Glutamatergic neuron (in vitro differentiated cells): ENCODE data around the gene HNRNPA1. TPM values are rescaled to one million over a fixed set of nuclear protein-coding genes. Genes with fewer than 3 reads are reported as not detected.

Source experiments
- DNase-seq: peaks from one replicate; pipeline ENCODE4 v3.0.0; 2022
- H3K27ac Mint-ChIP-seq: one replicate; pipeline ENCODE4 v1.8.0; 2020; ENCODE audit warnings: mild to moderate bottlenecking, mixed read lengths, inconsistent platforms; ENCODE audit not compliant: unreplicated experiment
- H3K27me3 Mint-ChIP-seq: one replicate; pipeline ENCODE4 v1.8.0; 2020; ENCODE audit warnings: mild to moderate bottlenecking, moderate library complexity, mixed read lengths, inconsistent platforms; ENCODE audit not compliant: unreplicated experiment
- H3K36me3 Mint-ChIP-seq: one replicate; pipeline ENCODE4 v1.8.0; 2020; ENCODE audit warnings: mild to moderate bottlenecking, mixed read lengths, inconsistent platforms; ENCODE audit not compliant: unreplicated experiment
- H3K4me1 Mint-ChIP-seq: one replicate; pipeline ENCODE4 v1.8.0; 2020; ENCODE audit warnings: mild to moderate bottlenecking, low read depth, mixed read lengths, inconsistent platforms; ENCODE audit not compliant: unreplicated experiment
- H3K4me3 Mint-ChIP-seq: one replicate; pipeline ENCODE4 v1.8.0; 2020; ENCODE audit warnings: mild to moderate bottlenecking, mixed read lengths, inconsistent platforms; ENCODE audit not compliant: unreplicated experiment
- H3K9me3 Mint-ChIP-seq: one replicate; pipeline ENCODE4 v1.8.0; 2020; ENCODE audit warnings: mild to moderate bottlenecking, moderate library complexity, mixed read lengths, inconsistent platforms; ENCODE audit not compliant: unreplicated experiment
- total RNA-seq: library from RNA; stranded (reverse); fragmentation: NEBNext Ultra II Directional; extraction: Animal tissue kit (Norgen Biotek cat#: 25700); gene quantifications from one replicate; pipeline ENCODE4 v1.2.1, GENCODE V29; 2021; ENCODE audit not compliant: unreplicated experiment
- TF ChIP-seq, protein P1 (sequence below): fragments of 200-600 bp; sonication (generic); IDR thresholded peaks from one replicate; pipeline ENCODE4 v1.5.0; 2021; ENCODE audit not compliant: partially characterized antibody, unreplicated experiment

The HNRNPA1 gene
- total RNA-seq, 1 donor from 2014 or later: 1,556 TPM

DNA sequence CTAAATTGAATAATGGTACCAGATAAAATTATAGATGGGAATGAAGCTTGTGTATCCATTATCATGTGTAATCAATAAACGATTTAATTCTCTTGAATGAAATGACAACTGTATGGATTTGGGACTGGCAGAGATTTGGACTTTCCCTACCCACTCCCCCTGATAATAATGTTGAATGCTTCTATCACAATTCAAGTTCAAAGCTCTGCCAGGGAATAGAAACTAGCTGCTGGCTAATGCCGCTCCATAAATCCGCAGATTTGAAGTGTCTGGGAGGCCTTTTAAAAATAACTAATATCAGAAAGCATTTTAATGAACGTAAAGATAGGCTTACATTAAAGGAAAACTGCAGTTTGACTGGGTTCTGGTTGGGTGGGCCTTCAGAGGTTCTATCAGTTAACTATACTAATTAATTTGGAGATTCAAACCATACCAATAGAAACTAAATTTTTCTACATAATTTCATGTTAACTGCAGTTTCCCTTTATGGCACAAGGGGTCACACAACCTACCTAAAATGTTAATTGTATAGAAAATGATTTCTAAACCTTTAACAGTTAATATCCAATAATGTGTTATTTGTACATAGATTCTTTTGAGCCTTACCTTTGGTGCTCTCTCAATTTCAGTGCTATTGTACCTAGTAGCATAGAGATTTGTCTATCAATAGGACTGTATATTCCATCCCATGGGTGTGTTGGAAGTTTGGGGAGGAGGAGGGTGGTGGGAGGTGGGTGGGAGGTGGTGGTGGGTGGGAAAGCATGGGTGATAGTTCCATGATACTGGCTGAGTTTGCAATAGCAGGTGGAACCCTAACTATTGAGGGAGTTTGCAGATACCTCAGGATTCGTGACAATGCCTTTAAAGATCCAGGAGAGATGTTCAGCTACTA, 4.9 kb downstream of the HNRNPA1 start:
- TF ChIP-seq, protein P1, sequence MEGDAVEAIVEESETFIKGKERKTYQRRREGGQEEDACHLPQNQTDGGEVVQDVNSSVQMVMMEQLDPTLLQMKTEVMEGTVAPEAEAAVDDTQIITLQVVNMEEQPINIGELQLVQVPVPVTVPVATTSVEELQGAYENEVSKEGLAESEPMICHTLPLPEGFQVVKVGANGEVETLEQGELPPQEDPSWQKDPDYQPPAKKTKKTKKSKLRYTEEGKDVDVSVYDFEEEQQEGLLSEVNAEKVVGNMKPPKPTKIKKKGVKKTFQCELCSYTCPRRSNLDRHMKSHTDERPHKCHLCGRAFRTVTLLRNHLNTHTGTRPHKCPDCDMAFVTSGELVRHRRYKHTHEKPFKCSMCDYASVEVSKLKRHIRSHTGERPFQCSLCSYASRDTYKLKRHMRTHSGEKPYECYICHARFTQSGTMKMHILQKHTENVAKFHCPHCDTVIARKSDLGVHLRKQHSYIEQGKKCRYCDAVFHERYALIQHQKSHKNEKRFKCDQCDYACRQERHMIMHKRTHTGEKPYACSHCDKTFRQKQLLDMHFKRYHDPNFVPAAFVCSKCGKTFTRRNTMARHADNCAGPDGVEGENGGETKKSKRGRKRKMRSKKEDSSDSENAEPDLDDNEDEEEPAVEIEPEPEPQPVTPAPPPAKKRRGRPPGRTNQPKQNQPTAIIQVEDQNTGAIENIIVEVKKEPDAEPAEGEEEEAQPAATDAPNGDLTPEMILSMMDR: peak; percentile 40
- Mint-ChIP-seq H3K27ac (peak overlapping the region; percentile 66), H3K27me3 (peaks cover 6% of the 10 kb centered on the region), H3K36me3 (peaks cover 4% of the 10 kb centered on the region), H3K9me3 (peaks cover 3% of the 10 kb centered on the region), H3K4me3 (no peak overlapping the region), H3K4me1 (peaks cover 45% of the 10 kb centered on the region)
- DNase-seq: no peak

DNA sequence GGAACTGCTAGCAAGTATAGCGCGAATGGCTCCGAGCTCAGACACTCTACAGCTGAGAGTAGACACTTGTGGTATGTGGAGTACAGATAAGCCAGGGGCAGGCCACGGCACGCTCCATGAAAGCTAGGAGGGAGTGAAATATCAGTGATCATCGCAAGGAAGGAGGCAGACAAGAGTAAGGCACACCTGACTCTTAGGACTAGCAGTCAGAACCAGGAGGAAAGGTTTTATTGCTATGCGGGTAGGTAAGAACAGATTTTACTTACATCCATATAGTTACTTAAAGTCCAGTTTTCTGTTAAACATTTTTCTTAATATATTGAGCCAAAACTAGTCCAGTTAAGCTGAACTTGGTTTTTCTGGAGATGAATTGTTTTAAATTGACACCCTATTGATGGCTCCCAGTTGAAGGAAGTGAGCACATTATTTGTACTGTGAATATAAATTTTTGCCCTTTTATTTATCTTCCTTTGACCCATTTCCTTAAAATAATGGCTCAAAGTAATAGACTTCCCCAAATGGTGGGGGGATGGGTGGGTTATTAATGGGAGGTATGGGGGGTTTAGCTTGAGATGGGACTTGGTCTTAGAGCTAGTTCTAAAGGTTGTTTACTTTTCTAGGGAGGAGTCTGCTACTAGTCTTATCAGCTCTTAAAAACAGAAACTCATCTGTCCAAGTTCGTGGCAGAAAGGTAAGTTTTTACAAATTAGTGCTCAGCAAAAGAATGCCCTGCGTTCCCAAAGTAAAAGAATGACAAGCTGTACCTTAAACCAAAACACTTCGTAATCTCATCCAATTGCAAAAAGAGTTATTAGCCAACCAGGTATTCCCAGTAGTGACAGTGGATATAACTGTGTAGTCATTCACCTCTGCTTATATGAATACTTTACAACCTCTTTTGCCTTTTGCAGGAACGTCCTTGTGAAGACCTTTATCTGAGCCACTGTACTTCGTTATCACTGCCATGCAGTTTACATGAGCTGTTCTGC, 5.8 kb downstream of the HNRNPA1 start:
- peaks cover 45% of the 10 kb centered on the region for H3K4me1 Mint-ChIP-seq

DNA sequence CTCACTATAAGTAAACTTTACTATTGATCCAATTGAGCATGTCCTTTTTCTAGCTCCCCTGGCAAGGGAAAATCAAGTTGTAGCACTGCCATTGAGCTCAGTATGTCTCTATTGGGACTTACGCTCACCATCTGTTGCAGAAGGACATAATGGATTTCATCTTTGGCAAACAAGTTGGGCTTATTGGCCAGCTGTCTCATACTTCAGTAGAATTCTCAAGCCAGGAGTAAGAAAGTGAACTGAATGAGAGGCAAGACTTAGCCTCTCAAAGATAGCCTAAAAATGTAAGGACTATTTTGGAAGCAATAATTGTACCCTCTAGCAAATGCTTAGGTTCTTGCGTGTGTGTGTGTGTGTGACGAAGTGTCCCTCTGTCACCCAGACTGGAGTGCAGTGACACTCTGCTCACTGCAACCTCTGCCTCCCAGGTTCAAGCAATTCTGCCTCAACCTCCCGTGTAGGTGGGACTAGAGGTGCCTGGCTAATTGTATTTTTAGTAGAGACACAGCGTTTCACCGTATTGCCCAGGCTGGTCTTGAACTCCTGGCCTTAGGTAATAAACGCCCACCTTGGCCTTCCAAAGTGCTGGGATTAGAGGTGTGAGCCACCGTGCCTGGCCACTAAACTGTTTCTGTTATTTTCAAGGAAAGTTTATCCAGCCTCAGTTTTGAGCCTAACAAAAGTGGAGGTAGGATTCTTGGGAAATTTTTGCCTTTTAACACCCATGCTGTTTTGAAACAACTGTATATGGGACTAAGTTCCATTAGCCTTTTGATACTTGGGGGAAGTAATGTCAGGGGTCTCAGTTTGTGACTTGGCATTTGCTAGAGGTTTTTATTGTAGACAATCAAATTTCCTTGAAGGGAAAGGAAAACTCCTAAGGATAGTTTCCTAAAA, 7.0 kb downstream of the HNRNPA1 start:
- peaks cover 4% of the 10 kb centered on the region for H3K36me3 Mint-ChIP-seq
- peaks cover 41% of the 10 kb centered on the region for H3K4me1 Mint-ChIP-seq
- peaks cover 5% of the 10 kb centered on the region for H3K27me3 Mint-ChIP-seq
- peak overlapping the region; percentile 83 for H3K27ac Mint-ChIP-seq
- TF ChIP-seq, protein P1: peak; percentile 2
- H3K4me3 Mint-ChIP-seq: peak overlapping the region; percentile 71
- no peak for DNase-seq
- peaks cover 3% of the 10 kb centered on the region for H3K9me3 Mint-ChIP-seq

More for the DNA sequence above, 5.8 kb downstream of the HNRNPA1 start:
- H3K27ac Mint-ChIP-seq: peak overlapping the region; percentile 83
- no peak for DNase-seq
- TF ChIP-seq, protein P1: no peak
- peaks cover 6% of the 10 kb centered on the region for H3K27me3 Mint-ChIP-seq
- H3K4me3 Mint-ChIP-seq: peak overlapping the region; percentile 71
- H3K36me3 Mint-ChIP-seq: peaks cover 4% of the 10 kb centered on the region
- H3K9me3 Mint-ChIP-seq: peaks cover 3% of the 10 kb centered on the region

DNA sequence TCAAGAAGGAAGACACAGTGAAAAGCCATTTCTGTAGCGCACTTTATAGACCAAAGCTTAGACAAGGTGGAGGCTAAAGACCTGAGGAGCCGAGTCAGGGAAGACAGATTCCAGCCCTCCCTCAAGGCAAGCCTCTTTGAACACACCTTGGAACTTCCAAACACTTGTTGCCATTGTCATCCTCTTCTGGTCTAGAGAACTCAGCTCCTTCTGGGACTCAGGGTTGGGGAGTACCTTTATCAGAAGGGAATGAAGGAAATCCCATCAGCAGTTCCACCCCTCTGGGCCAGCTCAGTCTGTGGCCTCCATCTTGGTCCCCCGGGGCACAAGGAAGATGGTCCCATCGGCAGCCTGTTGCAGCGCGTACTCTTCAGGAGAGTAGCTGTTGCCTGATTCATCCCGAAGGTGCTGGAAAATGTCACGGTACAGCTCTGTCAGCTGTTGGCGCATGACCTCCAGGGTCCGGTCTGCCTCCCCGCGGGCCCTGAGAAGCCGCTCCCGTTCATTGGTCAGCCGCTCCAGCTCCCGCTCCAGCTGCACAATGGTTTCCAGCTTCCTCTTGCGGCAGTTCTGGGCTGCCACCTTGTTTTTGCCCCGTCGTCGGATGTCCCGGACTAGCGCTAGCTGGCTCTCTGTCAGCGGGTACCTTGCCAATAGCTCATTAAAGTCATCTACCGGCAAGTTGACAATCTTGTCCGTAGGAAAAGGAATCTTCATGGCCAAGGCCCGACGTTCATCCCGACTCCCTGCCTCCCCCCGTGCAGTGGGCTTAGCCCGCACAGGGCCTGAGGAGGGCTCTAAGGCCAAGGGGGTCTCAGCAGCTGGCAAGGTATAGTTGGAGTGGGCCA, 11.8 kb downstream of the HNRNPA1 start:
- Mint-ChIP-seq H3K9me3 (peaks cover 5% of the 10 kb centered on the region), H3K4me3 (no peak overlapping the region), H3K27me3 (no peaks in the 10 kb centered on the region), H3K27ac (no peak overlapping the region), H3K4me1 (peaks cover 3% of the 10 kb centered on the region), H3K36me3 (peaks cover 1% of the 10 kb centered on the region)
- no peak for DNase-seq
- TF ChIP-seq, protein P1: no peak
